ACHN (cell line): ENCODE results near the gene DOCK9.

ENCODE experiments used
- DNase-seq: peaks from one replicate; pipeline ENCODE4 v3.0.0-alpha.2; 2015
- in situ Hi-C: cut with HindIII; loops from 2 replicates; pipeline ENCODE4 v1.10.0; 2017; ENCODE audit warnings: low sequenced_read_pairs, low pct_ligation_motif_present, low pct_unique_long_range_greater_than_20kb

DOCK9 gene, protein sequence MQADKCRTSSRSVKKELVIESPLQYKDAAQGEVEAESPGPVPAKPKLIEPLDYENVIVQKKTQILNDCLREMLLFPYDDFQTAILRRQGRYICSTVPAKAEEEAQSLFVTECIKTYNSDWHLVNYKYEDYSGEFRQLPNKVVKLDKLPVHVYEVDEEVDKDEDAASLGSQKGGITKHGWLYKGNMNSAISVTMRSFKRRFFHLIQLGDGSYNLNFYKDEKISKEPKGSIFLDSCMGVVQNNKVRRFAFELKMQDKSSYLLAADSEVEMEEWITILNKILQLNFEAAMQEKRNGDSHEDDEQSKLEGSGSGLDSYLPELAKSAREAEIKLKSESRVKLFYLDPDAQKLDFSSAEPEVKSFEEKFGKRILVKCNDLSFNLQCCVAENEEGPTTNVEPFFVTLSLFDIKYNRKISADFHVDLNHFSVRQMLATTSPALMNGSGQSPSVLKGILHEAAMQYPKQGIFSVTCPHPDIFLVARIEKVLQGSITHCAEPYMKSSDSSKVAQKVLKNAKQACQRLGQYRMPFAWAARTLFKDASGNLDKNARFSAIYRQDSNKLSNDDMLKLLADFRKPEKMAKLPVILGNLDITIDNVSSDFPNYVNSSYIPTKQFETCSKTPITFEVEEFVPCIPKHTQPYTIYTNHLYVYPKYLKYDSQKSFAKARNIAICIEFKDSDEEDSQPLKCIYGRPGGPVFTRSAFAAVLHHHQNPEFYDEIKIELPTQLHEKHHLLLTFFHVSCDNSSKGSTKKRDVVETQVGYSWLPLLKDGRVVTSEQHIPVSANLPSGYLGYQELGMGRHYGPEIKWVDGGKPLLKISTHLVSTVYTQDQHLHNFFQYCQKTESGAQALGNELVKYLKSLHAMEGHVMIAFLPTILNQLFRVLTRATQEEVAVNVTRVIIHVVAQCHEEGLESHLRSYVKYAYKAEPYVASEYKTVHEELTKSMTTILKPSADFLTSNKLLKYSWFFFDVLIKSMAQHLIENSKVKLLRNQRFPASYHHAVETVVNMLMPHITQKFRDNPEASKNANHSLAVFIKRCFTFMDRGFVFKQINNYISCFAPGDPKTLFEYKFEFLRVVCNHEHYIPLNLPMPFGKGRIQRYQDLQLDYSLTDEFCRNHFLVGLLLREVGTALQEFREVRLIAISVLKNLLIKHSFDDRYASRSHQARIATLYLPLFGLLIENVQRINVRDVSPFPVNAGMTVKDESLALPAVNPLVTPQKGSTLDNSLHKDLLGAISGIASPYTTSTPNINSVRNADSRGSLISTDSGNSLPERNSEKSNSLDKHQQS (N-terminal part only)

DNA sequence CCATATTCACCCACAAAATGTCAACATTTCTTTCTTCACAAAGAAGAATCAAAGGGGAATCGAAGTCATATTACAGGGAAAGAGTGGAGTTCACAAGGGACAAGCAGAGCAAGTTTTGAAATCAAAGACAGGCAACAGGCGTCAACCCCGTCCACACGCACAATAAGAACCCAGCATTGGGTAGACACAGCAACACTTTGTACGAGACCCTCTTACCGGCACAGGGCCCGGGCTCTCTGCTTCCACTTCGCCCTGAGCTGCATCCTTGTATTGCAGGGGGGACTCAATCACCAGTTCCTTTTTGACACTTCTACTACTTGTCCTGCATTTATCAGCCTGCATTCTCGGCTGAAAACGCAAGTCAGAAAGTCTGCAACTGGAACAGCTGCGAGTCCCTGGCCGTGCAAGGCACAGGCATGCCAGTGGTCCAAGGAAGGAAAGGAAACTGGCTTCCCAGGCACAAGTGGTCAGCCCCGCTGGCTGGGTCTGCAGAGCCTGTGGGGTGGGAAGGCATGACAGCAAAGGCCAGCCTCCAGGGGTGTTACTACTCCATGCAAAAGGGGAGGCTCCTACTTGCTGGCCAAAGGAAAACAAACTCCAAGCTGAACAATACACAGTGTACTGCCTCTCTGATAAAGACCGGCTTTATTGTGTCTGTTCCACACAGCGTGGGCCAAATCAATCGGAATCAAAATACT lies at the start of gene DOCK9:
Gene DOCK9 (minus strand): TSS at position 497 of the 698 bp plus-strand sequence. CDS start 155 bp downstream, at position 342.
- in situ Hi-C loops = no loop called here
- DNase-seq = peak; percentile 58

- DNase-seq = no peak
- in situ Hi-C loops = no loop called here
Measured at GRCh38 chr13:99027260-99027659, 49.4 kb upstream of the DOCK9 start.

- no peak for DNase-seq
- in situ Hi-C loops = no loop called here
Measured at GRCh38 chr13:99022941-99023340, 45.1 kb upstream of the DOCK9 start.

GRCh38 chr13:99018418-99019180 lies 40.7 kb upstream of the DOCK9 start:
- DNase-seq = peak; percentile 13
- in situ Hi-C loops = no loop called here

GRCh38 chr13:99015606-99016490 lies 38.0 kb upstream of the DOCK9 start:
- no peak for DNase-seq
- in situ Hi-C loops = no loop called here

DNA sequence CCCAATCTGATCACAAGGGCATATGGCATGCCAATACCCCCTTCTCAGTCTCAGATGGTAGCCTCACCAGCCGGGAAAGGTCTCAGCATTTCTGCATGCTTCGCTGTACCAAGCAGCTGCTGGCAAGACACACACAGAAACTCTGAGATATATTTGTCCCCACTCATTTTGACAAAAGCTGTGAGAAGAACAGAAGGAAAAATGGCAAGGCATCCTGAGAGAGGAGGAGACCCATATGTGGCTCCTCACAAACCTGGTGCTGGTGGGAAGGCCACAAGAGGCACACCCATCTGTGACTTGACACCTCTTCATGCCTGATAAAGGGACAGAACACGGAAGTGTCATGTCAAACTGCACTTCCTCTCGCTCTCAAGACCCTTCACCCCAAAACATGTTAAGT lies 36.7 kb upstream of the DOCK9 start:
- DNase-seq = no peak
- in situ Hi-C loops = no loop called here

- in situ Hi-C loops = no loop called here
- DNase-seq = no peak
Measured at GRCh38 chr13:99013951-99014350, 36.1 kb upstream of the DOCK9 start.

DNA sequence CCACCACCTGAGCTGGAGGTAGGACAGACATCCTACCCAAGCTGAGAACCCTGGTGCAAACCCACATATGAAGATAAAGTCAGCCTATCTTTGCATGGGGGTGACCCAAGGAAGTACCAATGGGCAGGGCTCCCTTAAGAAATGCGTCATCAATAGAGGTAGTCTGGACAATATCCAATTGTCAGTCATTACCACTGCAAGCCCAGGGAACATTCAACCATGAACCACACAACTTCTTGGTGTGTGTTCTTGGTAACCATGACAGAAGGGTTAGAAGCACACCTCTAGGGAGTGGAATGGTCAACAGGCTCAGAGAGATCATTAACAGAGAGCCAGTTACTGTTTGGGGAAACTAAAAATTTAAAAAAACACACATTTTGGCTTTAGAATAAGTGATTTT lies 34.7 kb upstream of the DOCK9 start:
- no peak for DNase-seq
- in situ Hi-C loops = no loop called here

- in situ Hi-C loops = no loop called here
Measured at GRCh38 chr13:99009987-99010551, 32.2 kb upstream of the DOCK9 start.

GRCh38 chr13:99008577-99008976 lies 30.7 kb upstream of the DOCK9 start:
- in situ Hi-C loops = no loop called here
- DNase-seq = no peak

More at GRCh38 chr13:99009987-99010551, 32.2 kb upstream of the DOCK9 start:
- DNase-seq = no peak

DNA sequence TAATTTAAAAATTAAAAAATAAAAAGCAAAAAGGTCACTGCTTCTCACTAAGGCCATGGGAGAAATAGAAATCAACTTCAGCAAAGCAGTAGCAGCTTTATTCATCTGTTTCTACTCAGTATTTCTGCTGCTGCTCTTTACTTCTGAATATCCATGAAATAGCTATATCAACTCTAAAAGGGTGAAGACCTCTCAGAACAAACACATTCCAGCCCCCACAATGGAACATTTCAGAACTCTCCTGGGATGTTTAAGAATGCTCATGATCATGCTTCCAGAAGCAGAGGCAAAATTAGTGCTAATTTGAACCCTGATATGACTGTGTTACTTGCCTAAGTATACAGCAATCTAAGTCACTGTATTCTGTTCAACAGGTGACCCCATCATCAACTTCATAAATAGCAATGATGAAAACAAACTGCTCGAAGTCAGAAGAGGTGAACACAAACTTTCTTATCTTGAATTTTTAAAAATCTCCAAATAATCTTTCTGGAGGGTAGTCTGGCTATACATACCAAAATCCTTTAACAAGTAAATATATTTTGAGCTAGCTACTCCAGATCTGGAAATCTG lies 29.6 kb upstream of the DOCK9 start:
- DNase-seq = no peak
- in situ Hi-C loops = no loop called here

GRCh38 chr13:99005609-99006008 lies 27.7 kb upstream of the DOCK9 start:
- in situ Hi-C loops = no loop called here
- no peak for DNase-seq

DNA sequence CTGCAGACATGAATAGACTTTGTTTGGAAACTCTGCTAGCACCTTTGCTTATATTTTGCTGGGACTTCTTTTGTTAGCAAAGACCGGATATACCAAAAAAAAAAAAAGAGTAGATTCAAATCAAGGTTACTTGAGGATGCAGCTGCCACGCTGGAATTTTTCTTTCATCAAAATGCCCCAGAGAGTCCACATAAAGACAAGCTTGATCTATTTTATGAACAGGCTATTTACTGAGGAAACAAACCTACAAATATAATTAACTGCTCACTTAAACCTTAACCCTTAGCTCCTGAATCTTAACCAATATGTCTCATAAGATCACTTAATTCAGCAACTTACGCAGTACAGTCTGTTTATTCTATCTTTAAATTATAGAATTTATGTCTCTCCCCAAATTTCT lies 27.1 kb upstream of the DOCK9 start:
- DNase-seq = no peak
- in situ Hi-C loops = no loop called here

- in situ Hi-C loops = no loop called here
Measured at GRCh38 chr13:99003851-99004471, 26.1 kb upstream of the DOCK9 start.

DNA sequence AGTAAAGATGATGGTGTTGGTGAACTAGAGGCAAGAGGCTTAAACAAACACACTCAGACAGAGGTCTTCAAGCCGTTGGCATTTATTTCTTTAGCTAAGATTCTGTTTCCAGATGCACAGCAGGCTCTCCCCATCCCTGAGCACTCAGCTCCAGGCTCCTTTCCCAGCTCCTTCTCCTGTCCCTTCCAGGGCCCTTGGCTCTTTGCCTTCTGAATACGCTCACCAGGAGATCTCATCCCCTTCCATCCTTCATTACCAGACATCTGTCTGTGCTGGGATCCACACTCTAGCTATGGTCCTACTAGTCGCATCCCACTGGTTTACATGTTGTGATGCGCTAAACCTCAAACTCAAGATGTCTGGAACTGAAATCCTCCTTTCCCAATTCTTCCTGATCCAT lies 25.3 kb upstream of the DOCK9 start:
- no peak for DNase-seq
- in situ Hi-C loops = no loop called here

More at GRCh38 chr13:99003851-99004471, 26.1 kb upstream of the DOCK9 start:
- no peak for DNase-seq
